Measurements from ENCODE around the gene SYNM. TPM values are rescaled to one million over a fixed set of nuclear protein-coding genes. Genes with fewer than 3 reads are reported as not detected.

Gene SYNM
- total RNA-seq, 4 donors from 2014 or later = 1,866 to 2,563 (median 2,454) TPM

DNA sequence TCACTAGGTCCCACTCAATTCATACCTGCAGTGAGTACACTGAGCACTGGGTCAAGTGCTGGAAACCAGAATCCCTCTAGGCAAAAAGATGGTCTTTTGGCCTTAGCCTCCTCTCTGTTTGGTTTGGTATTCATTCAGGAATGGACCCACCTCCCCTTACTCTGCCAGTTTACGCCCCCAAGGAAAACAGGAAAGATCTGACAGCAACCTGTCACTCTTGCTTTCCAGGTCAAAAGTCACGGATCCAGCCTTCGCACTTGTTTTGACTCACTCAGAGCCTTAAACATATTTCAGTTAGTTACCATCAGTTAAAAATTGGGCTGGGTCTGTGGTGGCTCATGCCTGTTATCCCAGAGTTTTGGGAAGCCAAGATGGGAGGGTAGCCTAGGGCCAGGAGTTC, 68.1 kb downstream of the SYNM start:
- Histone ChIP-seq H3K4me1 (peaks cover 78 to 98% (median 97%) of the 10 kb centered on the region in 4 donors), H3K27me3 (no peaks in the 10 kb centered on the region), H3K4me3 (no peak overlapping the region), H3K36me3 (peaks cover 0 to 34% (median 5%) of the 10 kb centered on the region in 4 donors), H3K9me3 (no peaks in the 10 kb centered on the region), H3K27ac (replicated peaks in 1 of 4) (peak overlapping the region; percentile 95 to 99 (median 98))
- DNase-seq (ENCODE audit: extremely low spot score) = peak; percentile 53
- TF ChIP-seq EP300 (IDR thresholded peaks at IDR 0.05) (no peak), POLR2AphosphoS5 (IDR thresholded peaks at IDR 0.05) (no peak)
- TF ChIP-seq, protein P1, sequence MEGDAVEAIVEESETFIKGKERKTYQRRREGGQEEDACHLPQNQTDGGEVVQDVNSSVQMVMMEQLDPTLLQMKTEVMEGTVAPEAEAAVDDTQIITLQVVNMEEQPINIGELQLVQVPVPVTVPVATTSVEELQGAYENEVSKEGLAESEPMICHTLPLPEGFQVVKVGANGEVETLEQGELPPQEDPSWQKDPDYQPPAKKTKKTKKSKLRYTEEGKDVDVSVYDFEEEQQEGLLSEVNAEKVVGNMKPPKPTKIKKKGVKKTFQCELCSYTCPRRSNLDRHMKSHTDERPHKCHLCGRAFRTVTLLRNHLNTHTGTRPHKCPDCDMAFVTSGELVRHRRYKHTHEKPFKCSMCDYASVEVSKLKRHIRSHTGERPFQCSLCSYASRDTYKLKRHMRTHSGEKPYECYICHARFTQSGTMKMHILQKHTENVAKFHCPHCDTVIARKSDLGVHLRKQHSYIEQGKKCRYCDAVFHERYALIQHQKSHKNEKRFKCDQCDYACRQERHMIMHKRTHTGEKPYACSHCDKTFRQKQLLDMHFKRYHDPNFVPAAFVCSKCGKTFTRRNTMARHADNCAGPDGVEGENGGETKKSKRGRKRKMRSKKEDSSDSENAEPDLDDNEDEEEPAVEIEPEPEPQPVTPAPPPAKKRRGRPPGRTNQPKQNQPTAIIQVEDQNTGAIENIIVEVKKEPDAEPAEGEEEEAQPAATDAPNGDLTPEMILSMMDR (IDR thresholded peaks at IDR 0.05) = no peak
- 86% methylated on average over 3 of the region's 3 CpGs for WGBS
- intact Hi-C loops (cut with DNase I) = loop anchor here (5.0 kb wide), 2 partner anchors 51 to 71 kb away; no protein-coding TSS in a partner anchor

DNA sequence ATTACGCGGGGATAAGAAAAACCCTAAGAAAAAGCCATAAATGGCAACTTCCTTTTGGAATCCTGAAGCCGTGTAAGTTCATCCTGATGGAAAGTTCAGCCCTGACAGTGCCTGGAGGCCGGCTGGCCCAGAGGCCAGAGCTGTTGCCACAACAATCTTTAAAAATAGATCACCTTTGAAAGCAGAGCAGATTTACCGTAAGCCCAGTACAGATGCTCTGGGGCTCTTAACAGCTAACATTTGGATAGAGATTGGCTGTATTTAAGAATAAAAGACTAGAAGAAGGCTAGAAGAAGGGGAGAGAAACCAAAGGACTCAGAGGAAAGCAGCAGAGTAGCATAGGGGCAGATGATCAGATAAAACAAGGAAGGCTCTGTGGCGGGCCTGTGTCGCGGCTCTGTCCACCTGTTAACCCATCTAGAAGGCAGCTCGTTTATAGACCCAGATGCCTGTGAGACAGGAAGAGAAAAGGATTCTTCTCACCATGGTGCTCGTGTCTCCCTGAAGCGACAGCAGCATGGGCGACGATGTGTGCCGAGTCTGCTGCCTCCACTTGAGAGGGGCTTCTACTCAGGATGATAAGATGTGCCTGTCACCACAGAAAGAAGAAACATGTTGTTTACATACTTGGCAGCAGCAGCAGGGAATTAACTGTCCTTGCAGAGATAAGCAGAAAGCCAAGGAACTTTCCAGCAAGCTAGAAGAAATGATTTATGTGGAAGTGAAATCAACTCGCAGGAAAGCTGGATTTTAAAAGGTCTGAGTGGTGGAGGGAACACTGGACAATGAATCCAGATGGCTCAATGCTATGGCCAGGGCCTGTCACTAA, 69.9 kb downstream of the SYNM start:
- H3K9me3 ChIP-seq = no peaks in the 10 kb centered on the region
- H3K27me3 ChIP-seq = no peaks in the 10 kb centered on the region
- 44% methylated on average over 15 of the region's 15 CpGs for WGBS
- H3K36me3 ChIP-seq = peaks cover 0 to 34% (median 4%) of the 10 kb centered on the region in 4 donors
- peak; percentile 90 for DNase-seq (ENCODE audit: extremely low spot score)
- intact Hi-C loops (cut with DNase I) = loop anchor here (5.0 kb wide), 2 partner anchors 52 to 72 kb away; no protein-coding TSS in a partner anchor
- peak; percentile 82 to 90 for TF ChIP-seq POLR2AphosphoS5 (IDR thresholded peaks at IDR 0.05)
- TF ChIP-seq, protein P1 (IDR thresholded peaks at IDR 0.05) = no peak
- TF ChIP-seq EP300 (IDR thresholded peaks at IDR 0.05) = peak; percentile 69
- no peak for TF ChIP-seq POLR2A (IDR thresholded peaks at IDR 0.05; ENCODE audit: low read depth)
- H3K4me1 ChIP-seq = peaks cover 66 to 97% (median 91%) of the 10 kb centered on the region in 4 donors
- peak overlapping the region; percentile 95 to 99 (median 98) for H3K27ac ChIP-seq (replicated peaks in 1 of 4)
- peak overlapping the region in 3 of 4 donors; percentile 11 to 28 (median 18) for H3K4me3 ChIP-seq

DNA sequence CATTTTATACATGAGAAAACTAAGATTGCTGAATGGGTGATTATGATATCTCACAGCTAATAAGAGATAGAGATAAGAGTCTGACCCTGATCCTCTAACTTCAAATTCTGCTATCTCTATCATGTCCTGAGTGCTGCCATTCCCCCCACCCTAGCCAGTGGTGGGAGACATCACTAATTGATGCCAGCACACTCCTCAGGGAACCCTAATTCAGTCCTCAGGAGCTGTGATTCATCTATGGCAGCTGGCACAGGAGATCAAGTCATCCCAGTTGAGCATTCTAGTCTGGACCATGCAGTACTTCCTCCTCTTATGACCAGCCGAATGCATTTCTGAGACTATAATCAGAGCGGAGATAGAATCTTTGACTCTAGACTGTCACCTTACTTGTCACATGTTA, 71.9 kb downstream of the SYNM start:
- intact Hi-C loops (cut with DNase I) = no loop called here
- no peaks in the 10 kb centered on the region for H3K27me3 ChIP-seq
- peak; percentile 42 for DNase-seq (ENCODE audit: extremely low spot score)
- H3K4me1 ChIP-seq = peaks cover 68 to 97% (median 94%) of the 10 kb centered on the region in 4 donors
- H3K9me3 ChIP-seq = no peaks in the 10 kb centered on the region
- WGBS = 71% methylated on average over 2 of the region's 2 CpGs
- H3K4me3 ChIP-seq = no peak overlapping the region
- peak overlapping the region; percentile 95 to 99 (median 98) for H3K27ac ChIP-seq (replicated peaks in 1 of 4)
- no peak for TF ChIP-seq EP300 (IDR thresholded peaks at IDR 0.05)
- TF ChIP-seq, protein P1 (IDR thresholded peaks at IDR 0.05) = no peak
- no peak for TF ChIP-seq POLR2AphosphoS5 (IDR thresholded peaks at IDR 0.05)
- TF ChIP-seq POLR2A (IDR thresholded peaks at IDR 0.05; ENCODE audit: low read depth) = no peak
- H3K36me3 ChIP-seq = peaks cover 0 to 22% (median 4%) of the 10 kb centered on the region in 4 donors

- DNase-seq (ENCODE audit: extremely low spot score) = no peak
- peaks cover 75 to 97% (median 94%) of the 10 kb centered on the region in 4 donors for H3K4me1 ChIP-seq
- H3K36me3 ChIP-seq = peaks cover 0 to 15% (median 2%) of the 10 kb centered on the region in 4 donors
- no peak overlapping the region for H3K4me3 ChIP-seq
- H3K27me3 ChIP-seq = no peaks in the 10 kb centered on the region
- H3K27ac ChIP-seq (replicated peaks in 1 of 4) = peak overlapping the region; percentile 95 to 99 (median 98)
- TF ChIP-seq POLR2A (IDR thresholded peaks at IDR 0.05; ENCODE audit: low read depth) (no peak), EP300 (IDR thresholded peaks at IDR 0.05) (no peak), POLR2AphosphoS5 (IDR thresholded peaks at IDR 0.05) (no peak)
- TF ChIP-seq, protein P1 (IDR thresholded peaks at IDR 0.05) = no peak
- no peaks in the 10 kb centered on the region for H3K9me3 ChIP-seq
- intact Hi-C loops (cut with DNase I) = no loop called here
- 84% methylated on average over 2 of the region's 2 CpGs for WGBS
These were observed 72.8 kb downstream of the SYNM start for GRCh38 chr15:99177679-99178078.
